ENCODE data around the gene INTS6. TPM values are rescaled to one million over a fixed set of nuclear protein-coding genes. Genes with fewer than 3 reads are reported as not detected.

The INTS6 gene
- polyA plus RNA-seq, 3 donors: 30.9 to 40.1 (median 33.2) TPM

- DNase-seq (ENCODE audit: extremely low read depth in 1 of 11, low read depth in 9 of 11, low spot score in 4 of 11): no peak
These were observed 17.0 kb upstream of the INTS6 start for GRCh38 chr13:51469790-51470189.

GRCh38 chr13:51467730-51468129 is 14.9 kb upstream of the INTS6 start:
- no peak for DNase-seq (ENCODE audit: extremely low read depth in 1 of 11, low read depth in 9 of 11, low spot score in 4 of 11)

- DNase-seq (ENCODE audit: extremely low read depth in 1 of 11, low read depth in 9 of 11, low spot score in 4 of 11): no peak
These were observed 12.3 kb upstream of the INTS6 start for GRCh38 chr13:51465124-51465523.

GRCh38 chr13:51457086-51457815 is 4.4 kb upstream of the INTS6 start:
- DNase-seq (ENCODE audit: extremely low read depth in 1 of 11, low read depth in 9 of 11, low spot score in 4 of 11): no peak

- no peak for DNase-seq (ENCODE audit: extremely low read depth in 1 of 11, low read depth in 9 of 11, low spot score in 4 of 11)
These were observed 3.7 kb upstream of the INTS6 start for GRCh38 chr13:51456510-51456909.

- no peak for DNase-seq (ENCODE audit: extremely low read depth in 1 of 11, low read depth in 9 of 11, low spot score in 4 of 11)
These were observed 2.7 kb upstream of the INTS6 start for GRCh38 chr13:51455532-51455931.

GRCh38 chr13:51453959-51454703 is 1.3 kb upstream of the INTS6 start:
- DNase-seq (ENCODE audit: extremely low read depth in 1 of 11, low read depth in 9 of 11, low spot score in 4 of 11): peak in 7 of 11 donors; percentile 7 to 40 (median 20)

- DNase-seq (ENCODE audit: extremely low read depth in 1 of 11, low read depth in 9 of 11, low spot score in 4 of 11): peak in 6 of 11 donors; percentile 25 to 84 (median 71)
These were observed 547 bp upstream of the INTS6 start for GRCh38 chr13:51453207-51453958.

GRCh38 chr13:51451467-51452360 is 1.1 kb downstream of the INTS6 start:
- peak; percentile 39 to 78 (median 61) for DNase-seq (ENCODE audit: extremely low read depth in 1 of 11, low read depth in 9 of 11, low spot score in 4 of 11)

- DNase-seq (ENCODE audit: extremely low read depth in 1 of 11, low read depth in 9 of 11, low spot score in 4 of 11): peak in 2 of 11 donors; percentile 3 to 4
These were observed 1.7 kb downstream of the INTS6 start for GRCh38 chr13:51451134-51451466.

- DNase-seq (ENCODE audit: extremely low read depth in 1 of 11, low read depth in 9 of 11, low spot score in 4 of 11): no peak
These were observed 3.8 kb downstream of the INTS6 start for GRCh38 chr13:51449018-51449417.

GRCh38 chr13:51444922-51445321 is 7.9 kb downstream of the INTS6 start:
- peak in 3 of 11 donors; percentile 6 to 23 (median 14) for DNase-seq (ENCODE audit: extremely low read depth in 1 of 11, low read depth in 9 of 11, low spot score in 4 of 11)

- DNase-seq (ENCODE audit: extremely low read depth in 1 of 11, low read depth in 9 of 11, low spot score in 4 of 11): no peak
These were observed 12.5 kb downstream of the INTS6 start for GRCh38 chr13:51440381-51440780.

GRCh38 chr13:51437550-51438127 is 15.2 kb downstream of the INTS6 start:
- DNase-seq (ENCODE audit: extremely low read depth in 1 of 11, low read depth in 9 of 11, low spot score in 4 of 11): no peak

- peak in 3 of 11 donors; percentile 6 to 15 (median 9) for DNase-seq (ENCODE audit: extremely low read depth in 1 of 11, low read depth in 9 of 11, low spot score in 4 of 11)
These were observed 17.7 kb downstream of the INTS6 start for GRCh38 chr13:51435002-51435578.

- no peak for DNase-seq (ENCODE audit: extremely low read depth in 1 of 11, low read depth in 9 of 11, low spot score in 4 of 11)
These were observed 20.3 kb downstream of the INTS6 start for GRCh38 chr13:51432576-51432975.

- DNase-seq (ENCODE audit: extremely low read depth in 1 of 11, low read depth in 9 of 11, low spot score in 4 of 11): no peak
These were observed 25.9 kb downstream of the INTS6 start for GRCh38 chr13:51426982-51427381.

- no peak for DNase-seq (ENCODE audit: extremely low read depth in 1 of 11, low read depth in 9 of 11, low spot score in 4 of 11)
These were observed 27.3 kb downstream of the INTS6 start for GRCh38 chr13:51425410-51426042.
